NCI-H2196 (cell line): Measurements from ENCODE around the gene OR2D2.
"Not testable (repeated sequence)": the region's sequence is repeated elsewhere in the genome, so short reads cannot be mapped to it uniquely, and the experiment has no call there.

Experiments used
- DNase-seq: peaks from one replicate; lab custom pipeline; 2025; ENCODE audit not compliant: unreplicated experiment; lab: John Stamatoyannopoulos, UW

The OR2D2 gene

GRCh38 chr11:6887711-6888110, 4.6 kb downstream of the OR2D2 start:
- DNase-seq = not testable (repeated sequence)

- DNase-seq = no peak
These were observed 9.5 kb downstream of the OR2D2 start for GRCh38 chr11:6882751-6883150.

- DNase-seq = no peak
These were observed 15.4 kb downstream of the OR2D2 start for GRCh38 chr11:6876914-6877313.

GRCh38 chr11:6876325-6876724, 16.0 kb downstream of the OR2D2 start, which contains the start of gene OR10A4:
Gene OR10A4 (plus strand): TSS chr11:6876625. CDS start chr11:6876648, 23 bp downstream.
- no peak for DNase-seq

GRCh38 chr11:6875761-6876160, 16.5 kb downstream of the OR2D2 start:
- DNase-seq = no peak

- DNase-seq = no peak
These were observed 21.0 kb downstream of the OR2D2 start for GRCh38 chr11:6871278-6871677.

GRCh38 chr11:6864438-6864837, 27.9 kb downstream of the OR2D2 start:
- DNase-seq = no peak

- no peak for DNase-seq
These were observed 29.3 kb downstream of the OR2D2 start, which contains the start of gene OR10A2 for GRCh38 chr11:6862961-6863360. Gene OR10A2 (plus strand): TSS chr11:6863057. CDS start chr11:6869755, 6,698 bp downstream.

- no peak for DNase-seq
These were observed 35.4 kb downstream of the OR2D2 start for GRCh38 chr11:6856871-6857270.

GRCh38 chr11:6855971-6856541, 36.2 kb downstream of the OR2D2 start:
- no peak for DNase-seq

- DNase-seq = not testable (repeated sequence)
These were observed 37.5 kb downstream of the OR2D2 start for GRCh38 chr11:6854801-6855200.

GRCh38 chr11:6850526-6850925, 41.8 kb downstream of the OR2D2 start:
- no peak for DNase-seq

GRCh38 chr11:6845383-6845782, 46.9 kb downstream of the OR2D2 start, which contains the start of gene OR10A5:
Gene OR10A5 (plus strand): TSS chr11:6845683. CDS start chr11:6845683, 0 bp downstream.
- no peak for DNase-seq

GRCh38 chr11:6844356-6844755, 47.9 kb downstream of the OR2D2 start:
- no peak for DNase-seq

GRCh38 chr11:6843670-6844069, 48.6 kb downstream of the OR2D2 start:
- DNase-seq = no peak

- DNase-seq = no peak
These were observed 50.6 kb downstream of the OR2D2 start for GRCh38 chr11:6841694-6842093.
